Activated CD8-positive, alpha-beta memory T cell treated with anti-CD3 and anti-CD28 coated beads for 36 hours (primary cell): ENCODE data around the gene MISP3. TPM values are rescaled to one million over a fixed set of nuclear protein-coding genes. Genes with fewer than 3 reads are reported as not detected.

Experiments used
- CTCF ChIA-PET: fragments of 350-600 bp; sonication (Branson Sonifier 250); formaldehyde crosslinking; loops from one replicate; lab custom pipeline; 2021; ENCODE audit warnings: antibody characterized with exemption; lab: Charles Lee
- POLR2A ChIA-PET: fragments of 350-600 bp; sonication (Branson Sonifier 250); formaldehyde crosslinking; loops from one replicate; lab custom pipeline; 2021; ENCODE audit warnings: antibody characterized with exemption; lab: Charles Lee
- total RNA-seq, 2 experiments: library from RNA; stranded (reverse); gene quantifications; one replicate each; pipeline ENCODE4 v1.2.3, GENCODE V29; 2021

MISP3 gene
- total RNA-seq, 2 experiments from 2014 or later, result 1.0 to 1.1 TPM

- CTCF ChIA-PET, result interaction anchor here (0.7 kb wide), 2 partner anchors 95 to 246 kb away, joined by 3 to 6 read pairs; no protein-coding TSS in a partner anchor
- POLR2A ChIA-PET, result interaction anchor here (1.0 kb wide), 1 partner anchor 482 kb away, joined by 3 read pairs; the partner anchor contains the start of gene NDUFB7
These were observed 17.3 kb downstream of the MISP3 start for GRCh38 chr19:14089662-14090508.

GRCh38 chr19:14090509-14091080, 18.0 kb downstream of the MISP3 start, which contains the start of gene SAMD1:
Gene SAMD1 (minus strand): TSS chr19:14090751.
- ChIA-PET POLR2A (interaction anchor here (1.0 to 1.7 kb wide), 2 partner anchors 46 to 481 kb away, joined by 3 to 8 read pairs; partner anchors contain the start of gene NDUFB7), CTCF (interaction anchor here (1.3 kb wide), 1 partner anchor 24 kb away, joined by 6 read pairs; no protein-coding TSS in a partner anchor)

GRCh38 chr19:14091081-14091812, 18.7 kb downstream of the MISP3 start:
- ChIA-PET POLR2A (interaction anchor here (0.8 to 1.7 kb wide), 3 partner anchors 9 to 46 kb away, joined by 4 to 8 read pairs (median 4); no protein-coding TSS in a partner anchor), CTCF (interaction anchor here (0.8 to 1.3 kb wide), 2 partner anchors 23 to 32 kb away, joined by 3 to 6 read pairs; no protein-coding TSS in a partner anchor)

GRCh38 chr19:14091813-14092462, 19.4 kb downstream of the MISP3 start:
- POLR2A ChIA-PET, result interaction anchor here (0.8 to 1.7 kb wide), 3 partner anchors 10 to 45 kb away, joined by 4 to 8 read pairs (median 4); no protein-coding TSS in a partner anchor
- CTCF ChIA-PET, result interaction anchor here (0.8 to 1.3 kb wide), 2 partner anchors 23 to 33 kb away, joined by 3 to 6 read pairs; no protein-coding TSS in a partner anchor

- CTCF ChIA-PET, result interaction anchor here (1.1 to 2.2 kb wide), 3 partner anchors 19 to 22 kb away, joined by 3 to 6 read pairs (median 6); a partner anchor contains a TSS
- POLR2A ChIA-PET, result no interaction called here
These were observed 20.7 kb downstream of the MISP3 start for GRCh38 chr19:14093117-14093823.

- POLR2A ChIA-PET, result no interaction called here
- CTCF ChIA-PET, result interaction anchor here (2.2 kb wide), 1 partner anchor 19 kb away, joined by 6 read pairs; no protein-coding TSS in a partner anchor
These were observed 22.3 kb downstream of the MISP3 start for GRCh38 chr19:14094854-14095253.

GRCh38 chr19:14096272-14096992, 23.8 kb downstream of the MISP3 start:
- CTCF ChIA-PET, result interaction anchor here (0.7 kb wide), 2 partner anchors 144 to 388 kb away, joined by 4 to 6 read pairs; no protein-coding TSS in a partner anchor
- POLR2A ChIA-PET, result no interaction called here

GRCh38 chr19:14097532-14098151, 25.1 kb downstream of the MISP3 start:
- POLR2A ChIA-PET, result no interaction called here
- CTCF ChIA-PET, result no interaction called here

- ChIA-PET POLR2A (no interaction called here), CTCF (interaction anchor here (3.4 kb wide), 1 partner anchor 14 kb away, joined by 19 read pairs; no protein-coding TSS in a partner anchor)
These were observed 28.5 kb downstream of the MISP3 start for GRCh38 chr19:14101003-14101545.

GRCh38 chr19:14102102-14102696, 29.6 kb downstream of the MISP3 start:
- POLR2A ChIA-PET, result no interaction called here

GRCh38 chr19:14102756-14103155, 30.2 kb downstream of the MISP3 start:
- POLR2A ChIA-PET, result interaction anchor here (0.6 kb wide), 1 partner anchor 262 kb away, joined by 5 read pairs; no protein-coding TSS in a partner anchor
- CTCF ChIA-PET, result interaction anchor here (0.9 to 3.4 kb wide), 4 partner anchors 12 to 245 kb away, joined by 3 to 19 read pairs (median 3); no protein-coding TSS in a partner anchor

More at GRCh38 chr19:14102102-14102696, 29.6 kb downstream of the MISP3 start:
- CTCF ChIA-PET, result interaction anchor here (1.1 to 3.4 kb wide), 3 partner anchors 12 to 246 kb away, joined by 3 to 19 read pairs (median 3); no protein-coding TSS in a partner anchor

GRCh38 chr19:14103310-14103709, 30.7 kb downstream of the MISP3 start:
- ChIA-PET CTCF (interaction anchor here (0.9 to 3.4 kb wide), 5 partner anchors 11 to 245 kb away, joined by 3 to 19 read pairs (median 3); no protein-coding TSS in a partner anchor), POLR2A (interaction anchor here (0.6 kb wide), 1 partner anchor 262 kb away, joined by 5 read pairs; no protein-coding TSS in a partner anchor)

- POLR2A ChIA-PET, result no interaction called here
These were observed 33.1 kb downstream of the MISP3 start for GRCh38 chr19:14105680-14106079.

GRCh38 chr19:14106840-14107239, 34.3 kb downstream of the MISP3 start:
- ChIA-PET POLR2A (no interaction called here), CTCF (no interaction called here)

More at GRCh38 chr19:14105680-14106079, 33.1 kb downstream of the MISP3 start:
- CTCF ChIA-PET, result interaction anchor here (0.7 kb wide), 1 partner anchor 317 kb away, joined by 3 read pairs; no protein-coding TSS in a partner anchor
